SK-MEL-5 (cell line): ENCODE data around the gene NUDT3. TPM values are rescaled to one million over a fixed set of nuclear protein-coding genes. Genes with fewer than 3 reads are reported as not detected.
"Not testable (repeated sequence)": the region's sequence is repeated elsewhere in the genome, so short reads cannot be mapped to it uniquely, and the experiment has no call there.

Experiments
- DNase-seq: peaks from one replicate; pipeline ENCODE4 v3.0.0-alpha.2; 2016; ENCODE audit warnings: low read depth, low spot score
- in situ Hi-C: cut with HindIII; loops from 2 replicates; pipeline ENCODE4 v1.10.0; 2016; ENCODE audit warnings: low sequenced_read_pairs, high pct_unique_total_duplicates, low pct_unique_long_range_greater_than_20kb
- total RNA-seq: library from RNA; depleted of rRNA; stranded (reverse); fragments of >200 nt; shearing (Covaris generic); gene quantifications from 2 replicates; pipeline ENCODE4 v1.2.3, GENCODE V29; 2014

Gene NUDT3
- total RNA-seq, 1 experiment from 2014 or later = 34.6 TPM

GRCh38 chr6:34357937-34358336, 34.5 kb downstream of the NUDT3 start:
- in situ Hi-C loops = no loop called here
- no peak for DNase-seq

- no peak for DNase-seq
- in situ Hi-C loops = no loop called here
Observed at GRCh38 chr6:34355889-34356288, 36.6 kb downstream of the NUDT3 start.

- DNase-seq, in situ Hi-C loops: not testable (repeated sequence)
Observed at GRCh38 chr6:34354230-34354629, 38.2 kb downstream of the NUDT3 start.

GRCh38 chr6:34353530-34353929, 38.9 kb downstream of the NUDT3 start:
- in situ Hi-C loops, DNase-seq: not testable (repeated sequence)

GRCh38 chr6:34352305-34352937, 40.0 kb downstream of the NUDT3 start:
- in situ Hi-C loops = no loop called here
- no peak for DNase-seq

- no peak for DNase-seq
- in situ Hi-C loops = no loop called here
Observed at GRCh38 chr6:34350934-34351217, 41.6 kb downstream of the NUDT3 start.

GRCh38 chr6:34350137-34350933, 42.1 kb downstream of the NUDT3 start:
- in situ Hi-C loops = no loop called here
- no peak for DNase-seq

- no peak for DNase-seq
- in situ Hi-C loops = no loop called here
Observed at GRCh38 chr6:34349211-34349610, 43.3 kb downstream of the NUDT3 start.

- no peak for DNase-seq
- in situ Hi-C loops = no loop called here
Observed at GRCh38 chr6:34347303-34347702, 45.2 kb downstream of the NUDT3 start.

GRCh38 chr6:34346175-34347119, 46.0 kb downstream of the NUDT3 start:
- in situ Hi-C loops = no loop called here
- no peak for DNase-seq

GRCh38 chr6:34343806-34344205, 48.7 kb downstream of the NUDT3 start:
- in situ Hi-C loops = no loop called here
- DNase-seq = no peak

- DNase-seq = no peak
- in situ Hi-C loops = no loop called here
Observed at GRCh38 chr6:34342247-34342646, 50.2 kb downstream of the NUDT3 start.

GRCh38 chr6:34341481-34341971, 50.9 kb downstream of the NUDT3 start:
- peak; percentile 11 for DNase-seq
- in situ Hi-C loops = no loop called here

- peak; percentile 67 for DNase-seq
- in situ Hi-C loops = no loop called here
Observed at GRCh38 chr6:34340906-34341480, 51.5 kb downstream of the NUDT3 start.

GRCh38 chr6:34340394-34340793, 52.1 kb downstream of the NUDT3 start:
- no peak for DNase-seq
- in situ Hi-C loops = no loop called here

GRCh38 chr6:34339971-34340370, 52.5 kb downstream of the NUDT3 start:
- in situ Hi-C loops = no loop called here

GRCh38 chr6:34339432-34339831, 53.0 kb downstream of the NUDT3 start:
- in situ Hi-C loops = no loop called here
- no peak for DNase-seq

More at GRCh38 chr6:34339971-34340370, 52.5 kb downstream of the NUDT3 start:
- no peak for DNase-seq

GRCh38 chr6:34338811-34339210, 53.7 kb downstream of the NUDT3 start:
- in situ Hi-C loops = no loop called here
- no peak for DNase-seq
